WTC11 (cell line): ENCODE results near the gene TMEM9B.

Experiments used
- ATF2 ChIP-seq: sonication (generic); formaldehyde crosslinking; IDR thresholded peaks from 2 replicates; pipeline ENCODE4 v1.8.1; 2022; ENCODE audit warnings: low read depth, missing genetic modification reagents, borderline replicate concordance
- CTCF ChIP-seq: fragments of 200-600 bp; IDR thresholded peaks from 2 replicates; pipeline ENCODE4 v1.8.0; 2022; ENCODE audit warnings: antibody characterized with exemption
- USF1 ChIP-seq: sonication (generic); formaldehyde crosslinking; IDR thresholded peaks from 2 replicates; pipeline ENCODE4 v1.8.0; 2022; ENCODE audit warnings: mild to moderate bottlenecking, missing genetic modification reagents
- ZNF512 ChIP-seq: sonication (generic); formaldehyde crosslinking; IDR thresholded peaks from 2 replicates; pipeline ENCODE4 v1.8.1; 2022; ENCODE audit warnings: missing genetic modification reagents, borderline replicate concordance

- TF ChIP-seq USF1 (CRISPR knock-in tag) (no peak), ATF2 (CRISPR knock-in tag) (no peak), CTCF (no peak), ZNF512 (CRISPR knock-in tag) (no peak)
These were observed 27.1 kb downstream of the TMEM9B start for GRCh38 chr11:8937159-8937558.
